HEK293 (cell line): ENCODE measurements around the gene TMEM161B.
"Not testable (repeated sequence)": the region's sequence is repeated elsewhere in the genome, so short reads cannot be mapped to it uniquely, and the experiment has no call there.

Source experiments
- CTCF ChIA-PET: fragments of 350-600 bp; formaldehyde crosslinking; extraction: SDS; loops from one replicate; lab custom pipeline; 2021; ENCODE audit warnings: antibody characterized with exemption; lab: Yijun Ruan, JAX
- POLR2A ChIA-PET: fragments of 300-600 bp; formaldehyde crosslinking; extraction: SDS; loops from one replicate; lab custom pipeline; 2020; ENCODE audit warnings: antibody characterized with exemption, inconsistent platforms; lab: Yijun Ruan, JAX
- H3K27ac ChIP-seq: fragments of 200-500 bp; sonication (Bioruptor generic); 2 replicates; pipeline ENCODE4 v1.5.1; 2014; ENCODE audit warnings: low read depth, low read length, control low read depth, inconsistent platforms; ENCODE audit errors: extremely low read depth
- H3K36me3 ChIP-seq, 2 experiments: fragments of 200-500 bp in 1 of 2; sonication (Bioruptor generic) in 1 of 2; 1 replicate in 1 of 2; 2 replicates in 1 of 2; pipeline ENCODE4 v1.5.1; 2014 to 2017; ENCODE audit warnings: inconsistent platforms in 2 of 2, low read length in 2 of 2; ENCODE audit not compliant: control insufficient read depth in 2 of 2, insufficient read depth in 1 of 2
- H3K4me1 ChIP-seq: fragments of 200-500 bp; sonication (Bioruptor generic); 2 replicates; pipeline ENCODE4 v1.5.1; 2014; ENCODE audit warnings: mild to moderate bottlenecking, low read length, inconsistent platforms; ENCODE audit not compliant: control insufficient read depth, insufficient read depth
- H3K4me3 ChIP-seq: 2 replicates; pipeline ENCODE4 v1.5.1; 2011; ENCODE audit warnings: low read depth, mild to moderate bottlenecking, control low read depth, low read length, moderate library complexity
- H3K9me3 ChIP-seq: fragments of 200-500 bp; sonication (Bioruptor generic); 2 replicates; pipeline ENCODE4 v1.5.1; 2014; ENCODE audit warnings: low read depth, low read length, inconsistent platforms; ENCODE audit not compliant: control insufficient read depth, insufficient read depth
- GLI2 ChIP-seq: fragments of 450-650 bp; formaldehyde crosslinking; IDR thresholded peaks from 2 replicates; pipeline ENCODE4; 2017; ENCODE audit warnings: missing biosample characterization, missing genetic modification characterization, low read depth, borderline replicate concordance
- GLIS1 ChIP-seq: fragments of 450-650 bp; formaldehyde crosslinking; IDR thresholded peaks from 2 replicates; pipeline ENCODE4 v1.5.1; 2016; ENCODE audit warnings: missing biosample characterization, missing genetic modification characterization
- HOXD13 ChIP-seq: sonication (generic); formaldehyde crosslinking; IDR thresholded peaks from 2 replicates; pipeline ENCODE4 v1.8.0; 2022; ENCODE audit warnings: missing genetic modification reagents, borderline replicate concordance
- IKZF3 ChIP-seq: fragments of 450-650 bp; IDR thresholded peaks from 2 replicates; pipeline ENCODE4 v1.5.0; 2018; ENCODE audit warnings: missing biosample characterization, mild to moderate bottlenecking, missing genetic modification characterization, moderate library complexity
- KLF1 ChIP-seq: fragments of 450-650 bp; formaldehyde crosslinking; IDR thresholded peaks from 2 replicates; pipeline ENCODE4 v1.5.1; 2016; ENCODE audit warnings: missing biosample characterization, missing genetic modification characterization
- KLF8 ChIP-seq: fragments of 450-650 bp; formaldehyde crosslinking; IDR thresholded peaks from 2 replicates; pipeline ENCODE4 v1.5.1; 2016; ENCODE audit warnings: missing biosample characterization, missing genetic modification characterization
- SCRT1 ChIP-seq: fragments of 450-650 bp; formaldehyde crosslinking; IDR thresholded peaks from 2 replicates; pipeline ENCODE4 v1.5.1; 2016; ENCODE audit warnings: missing biosample characterization, missing genetic modification characterization, borderline replicate concordance
- WT1 ChIP-seq: fragments of 450-650 bp; formaldehyde crosslinking; IDR thresholded peaks from 2 replicates; pipeline ENCODE4 v1.5.1; 2016; ENCODE audit warnings: missing biosample characterization, missing genetic modification characterization
- ZBTB7A ChIP-seq: fragments of 450-650 bp; formaldehyde crosslinking; IDR thresholded peaks from 2 replicates; pipeline ENCODE4 v1.5.1; 2016; ENCODE audit warnings: low read depth, missing biosample characterization, missing genetic modification characterization
- ZBTB8A ChIP-seq: fragments of 450-650 bp; formaldehyde crosslinking; IDR thresholded peaks from 2 replicates; pipeline ENCODE4 v1.5.1; 2016; ENCODE audit warnings: missing biosample characterization, missing genetic modification characterization
- ZEB2 ChIP-seq: fragments of 450-650 bp; formaldehyde crosslinking; IDR thresholded peaks from 2 replicates; pipeline ENCODE4 v1.5.1; 2016; ENCODE audit warnings: missing biosample characterization, missing genetic modification characterization
- ZFP41 ChIP-seq: fragments of 450-650 bp; formaldehyde crosslinking; IDR thresholded peaks from 2 replicates; pipeline ENCODE4 v1.5.1; 2016; ENCODE audit warnings: missing biosample characterization, missing genetic modification characterization, borderline replicate concordance
- ZIC2 ChIP-seq: fragments of 450-650 bp; formaldehyde crosslinking; IDR thresholded peaks from 2 replicates; pipeline ENCODE4 v1.5.1; 2016; ENCODE audit warnings: missing biosample characterization, missing genetic modification characterization
- ZNF19 ChIP-seq: fragments of 450-650 bp; formaldehyde crosslinking; IDR thresholded peaks from 2 replicates; pipeline ENCODE4; 2016; ENCODE audit warnings: missing biosample characterization, missing genetic modification characterization, low read depth
- ZNF24 ChIP-seq: fragments of 450-650 bp; formaldehyde crosslinking; IDR thresholded peaks from 2 replicates; pipeline ENCODE4 v1.5.1; 2016; ENCODE audit warnings: missing biosample characterization, missing genetic modification characterization
- ZNF366 ChIP-seq: fragments of 450-650 bp; formaldehyde crosslinking; conservative IDR thresholded peaks from 2 replicates; pipeline ENCODE4 v1.5.1; 2016; ENCODE audit warnings: missing biosample characterization, missing genetic modification characterization
- ZNF596 ChIP-seq: fragments of 450-650 bp; IDR thresholded peaks from 2 replicates; pipeline ENCODE4 v1.5.0; 2018; ENCODE audit warnings: missing biosample characterization, mild to moderate bottlenecking, missing genetic modification characterization, moderate library complexity
- ZNF610 ChIP-seq: fragments of 450-650 bp; formaldehyde crosslinking; IDR thresholded peaks from 2 replicates; pipeline ENCODE4 v1.5.1; 2016; ENCODE audit warnings: missing biosample characterization, missing genetic modification characterization, borderline replicate concordance
- ZNF664 ChIP-seq: fragments of 450-650 bp; formaldehyde crosslinking; IDR thresholded peaks from 2 replicates; pipeline ENCODE4 v1.5.1; 2016; ENCODE audit warnings: missing biosample characterization, missing genetic modification characterization
- ZNF843 ChIP-seq: fragments of 450-650 bp; formaldehyde crosslinking; IDR thresholded peaks from 2 replicates; pipeline ENCODE4 v1.5.1; 2016; ENCODE audit warnings: missing biosample characterization, missing genetic modification characterization
- ZXDB ChIP-seq: fragments of 450-650 bp; formaldehyde crosslinking; IDR thresholded peaks from 2 replicates; pipeline ENCODE4 v1.5.1; 2016; ENCODE audit warnings: missing biosample characterization, missing genetic modification characterization
- TF ChIP-seq, protein P1 (sequence below): fragments of 450-650 bp; formaldehyde crosslinking; IDR thresholded peaks from 2 replicates; pipeline ENCODE4 v1.5.1; 2016; ENCODE audit warnings: missing biosample characterization, missing genetic modification characterization
- TF ChIP-seq, protein P2 (sequence below): fragments of 450-650 bp; formaldehyde crosslinking; IDR thresholded peaks from 2 replicates; pipeline ENCODE4 v1.5.1; 2016; ENCODE audit warnings: missing biosample characterization, missing genetic modification characterization
- TF ChIP-seq, protein P3 (sequence below): fragments of 450-650 bp; formaldehyde crosslinking; IDR thresholded peaks from 2 replicates; pipeline ENCODE4 v1.5.1; 2017; ENCODE audit warnings: missing biosample characterization, missing genetic modification characterization
- TF ChIP-seq, protein P4 (sequence below): fragments of 450-650 bp; formaldehyde crosslinking; IDR thresholded peaks from 2 replicates; pipeline ENCODE4 v1.5.1; 2017; ENCODE audit warnings: missing biosample characterization, missing genetic modification characterization
- TF ChIP-seq, protein P5 (sequence below): fragments of 450-650 bp; formaldehyde crosslinking; IDR thresholded peaks from 2 replicates; pipeline ENCODE4 v1.5.1; 2016; ENCODE audit warnings: missing biosample characterization, missing genetic modification characterization

Gene TMEM161B

DNA sequence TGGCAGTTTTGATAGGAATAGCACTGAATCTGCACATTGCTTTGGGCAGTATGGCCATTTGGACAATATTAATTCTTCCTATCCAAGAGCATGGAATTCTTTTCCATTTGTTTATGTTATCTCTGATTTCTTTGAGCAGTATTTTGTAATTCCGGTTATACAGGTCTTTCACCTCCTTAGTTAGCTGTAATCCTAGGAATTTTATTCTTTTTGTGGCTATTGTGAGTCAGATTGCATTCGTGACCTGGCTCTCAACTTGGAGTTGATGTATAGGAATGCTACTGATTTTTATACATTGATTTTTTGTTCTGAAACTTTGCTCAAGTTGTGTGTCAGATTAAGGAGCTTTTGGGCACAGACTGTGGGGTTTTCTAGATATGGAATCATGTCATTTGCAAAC lies 24.0 kb downstream of the TMEM161B start:
- Histone ChIP-seq H3K4me1 (peaks cover 19% of the 10 kb centered on the region), H3K9me3 (no peaks in the 10 kb centered on the region), H3K36me3 (peaks cover 0 to 4% of the 10 kb centered on the region in 2 experiments; a peak in 1 of 3 replicates), H3K27ac (no peak overlapping the region), H3K4me3 (no peak overlapping the region)
- POLR2A ChIA-PET: no interaction called here
- no peak for TF ChIP-seq KLF1 (tag by site-specific recombination)
- TF ChIP-seq ZFP41 (tag by site-specific recombination): no peak
- no peak for TF ChIP-seq ZBTB8A
- CTCF ChIA-PET: interaction anchor here (1.8 kb wide), 1 partner anchor 13 kb away, joined by 3 read pairs; no protein-coding TSS in a partner anchor

DNA sequence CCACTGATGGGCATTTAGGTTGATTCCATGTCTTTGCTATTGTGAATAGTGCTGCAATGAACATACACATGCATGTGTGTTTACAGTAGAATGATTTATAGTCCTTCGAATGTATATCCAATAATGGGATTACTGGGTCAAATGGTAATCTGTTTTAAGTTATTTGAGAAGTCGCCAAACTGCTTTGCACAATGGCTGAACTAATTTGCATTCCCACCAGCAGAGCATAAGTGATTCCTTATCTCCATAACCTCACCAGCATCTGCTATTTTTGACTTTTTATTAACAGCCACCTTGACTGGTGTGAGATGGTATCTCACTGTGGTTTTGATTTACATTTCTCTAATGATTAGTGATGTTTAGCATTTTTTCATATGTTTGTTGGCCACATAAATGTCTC lies 25.2 kb downstream of the TMEM161B start:
- H3K36me3 ChIP-seq, POLR2A ChIA-PET, H3K9me3 ChIP-seq, H3K27ac ChIP-seq, H3K4me3 ChIP-seq: not testable (repeated sequence)
- CTCF ChIA-PET: interaction anchor here (1.4 kb wide), 1 partner anchor 447 kb away, joined by 3 read pairs; no protein-coding TSS in a partner anchor
- H3K4me1 ChIP-seq: peaks cover 24% of the 10 kb centered on the region
- TF ChIP-seq KLF8 (tag by site-specific recombination) (peak; percentile 44; the same call in 1 of the 2 replicates), ZNF366 (tag by site-specific recombination) (peak; percentile 66), ZNF24 (tag by site-specific recombination) (0 out of 2 replicates have a peak, but pooled peaks have one; percentile 43), HOXD13 (CRISPR knock-in tag) (peak; percentile 67; the same call in 1 of the 2 replicates), GLIS1 (peak; percentile 100), GLI2 (tag by site-specific recombination) (peak; percentile 86), SCRT1 (0 out of 2 replicates have a peak, but pooled peaks have one; percentile 25), ZNF664 (peak; percentile 50; the same call in 1 of the 2 replicates), ZNF610 (tag by site-specific recombination) (peak; percentile 38; the same call in 1 of the 2 replicates), ZEB2 (tag by site-specific recombination) (0 out of 2 replicates have a peak, but pooled peaks have one; percentile 31), ZIC2 (tag by site-specific recombination) (peak; percentile 75), ZNF19 (0 out of 2 replicates have a peak, but pooled peaks have one; percentile 56), ZBTB7A (tag by site-specific recombination) (peak; percentile 49; the same call in 1 of the 2 replicates), IKZF3 (tag by site-specific recombination) (peak; percentile 68), ZBTB8A (peak; percentile 65), WT1 (tag by site-specific recombination) (0 out of 2 replicates have a peak, but pooled peaks have one; percentile 13), ZNF596 (tag by site-specific recombination) (peak; percentile 67), ZXDB (tag by site-specific recombination) (peak; percentile 80), ZNF843 (tag by site-specific recombination) (peak; percentile 99)
- TF ChIP-seq, protein P1, sequence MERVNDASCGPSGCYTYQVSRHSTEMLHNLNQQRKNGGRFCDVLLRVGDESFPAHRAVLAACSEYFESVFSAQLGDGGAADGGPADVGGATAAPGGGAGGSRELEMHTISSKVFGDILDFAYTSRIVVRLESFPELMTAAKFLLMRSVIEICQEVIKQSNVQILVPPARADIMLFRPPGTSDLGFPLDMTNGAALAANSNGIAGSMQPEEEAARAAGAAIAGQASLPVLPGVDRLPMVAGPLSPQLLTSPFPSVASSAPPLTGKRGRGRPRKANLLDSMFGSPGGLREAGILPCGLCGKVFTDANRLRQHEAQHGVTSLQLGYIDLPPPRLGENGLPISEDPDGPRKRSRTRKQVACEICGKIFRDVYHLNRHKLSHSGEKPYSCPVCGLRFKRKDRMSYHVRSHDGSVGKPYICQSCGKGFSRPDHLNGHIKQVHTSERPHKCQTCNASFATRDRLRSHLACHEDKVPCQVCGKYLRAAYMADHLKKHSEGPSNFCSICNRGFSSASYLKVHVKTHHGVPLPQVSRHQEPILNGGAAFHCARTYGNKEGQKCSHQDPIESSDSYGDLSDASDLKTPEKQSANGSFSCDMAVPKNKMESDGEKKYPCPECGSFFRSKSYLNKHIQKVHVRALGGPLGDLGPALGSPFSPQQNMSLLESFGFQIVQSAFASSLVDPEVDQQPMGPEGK (tag by site-specific recombination): peak; percentile 13; the same call in 1 of the 2 replicates
- TF ChIP-seq, protein P2, sequence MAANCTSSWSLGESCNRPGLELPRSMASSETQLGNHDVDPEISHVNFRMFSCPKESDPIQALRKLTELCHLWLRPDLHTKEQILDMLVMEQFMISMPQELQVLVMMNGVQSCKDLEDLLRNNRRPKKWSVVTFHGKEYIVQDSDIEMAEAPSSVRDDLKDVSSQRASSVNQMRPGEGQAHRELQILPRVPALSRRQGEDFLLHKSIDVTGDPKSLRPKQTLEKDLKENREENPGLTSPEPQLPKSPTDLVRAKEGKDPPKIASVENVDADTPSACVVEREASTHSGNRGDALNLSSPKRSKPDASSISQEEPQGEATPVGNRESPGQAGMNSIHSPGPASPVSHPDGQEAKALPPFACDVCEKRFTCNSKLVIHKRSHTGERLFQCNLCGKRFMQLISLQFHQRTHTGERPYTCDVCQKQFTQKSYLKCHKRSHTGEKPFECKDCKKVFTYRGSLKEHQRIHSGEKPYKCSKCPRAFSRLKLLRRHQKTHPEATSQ (tag by site-specific recombination): 0 out of 2 replicates have a peak, but pooled peaks have one; percentile 37
- TF ChIP-seq, protein P3, sequence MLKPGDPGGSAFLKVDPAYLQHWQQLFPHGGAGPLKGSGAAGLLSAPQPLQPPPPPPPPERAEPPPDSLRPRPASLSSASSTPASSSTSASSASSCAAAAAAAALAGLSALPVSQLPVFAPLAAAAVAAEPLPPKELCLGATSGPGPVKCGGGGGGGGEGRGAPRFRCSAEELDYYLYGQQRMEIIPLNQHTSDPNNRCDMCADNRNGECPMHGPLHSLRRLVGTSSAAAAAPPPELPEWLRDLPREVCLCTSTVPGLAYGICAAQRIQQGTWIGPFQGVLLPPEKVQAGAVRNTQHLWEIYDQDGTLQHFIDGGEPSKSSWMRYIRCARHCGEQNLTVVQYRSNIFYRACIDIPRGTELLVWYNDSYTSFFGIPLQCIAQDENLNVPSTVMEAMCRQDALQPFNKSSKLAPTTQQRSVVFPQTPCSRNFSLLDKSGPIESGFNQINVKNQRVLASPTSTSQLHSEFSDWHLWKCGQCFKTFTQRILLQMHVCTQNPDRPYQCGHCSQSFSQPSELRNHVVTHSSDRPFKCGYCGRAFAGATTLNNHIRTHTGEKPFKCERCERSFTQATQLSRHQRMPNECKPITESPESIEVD (tag by site-specific recombination): peak; percentile 95
- TF ChIP-seq, protein P4, sequence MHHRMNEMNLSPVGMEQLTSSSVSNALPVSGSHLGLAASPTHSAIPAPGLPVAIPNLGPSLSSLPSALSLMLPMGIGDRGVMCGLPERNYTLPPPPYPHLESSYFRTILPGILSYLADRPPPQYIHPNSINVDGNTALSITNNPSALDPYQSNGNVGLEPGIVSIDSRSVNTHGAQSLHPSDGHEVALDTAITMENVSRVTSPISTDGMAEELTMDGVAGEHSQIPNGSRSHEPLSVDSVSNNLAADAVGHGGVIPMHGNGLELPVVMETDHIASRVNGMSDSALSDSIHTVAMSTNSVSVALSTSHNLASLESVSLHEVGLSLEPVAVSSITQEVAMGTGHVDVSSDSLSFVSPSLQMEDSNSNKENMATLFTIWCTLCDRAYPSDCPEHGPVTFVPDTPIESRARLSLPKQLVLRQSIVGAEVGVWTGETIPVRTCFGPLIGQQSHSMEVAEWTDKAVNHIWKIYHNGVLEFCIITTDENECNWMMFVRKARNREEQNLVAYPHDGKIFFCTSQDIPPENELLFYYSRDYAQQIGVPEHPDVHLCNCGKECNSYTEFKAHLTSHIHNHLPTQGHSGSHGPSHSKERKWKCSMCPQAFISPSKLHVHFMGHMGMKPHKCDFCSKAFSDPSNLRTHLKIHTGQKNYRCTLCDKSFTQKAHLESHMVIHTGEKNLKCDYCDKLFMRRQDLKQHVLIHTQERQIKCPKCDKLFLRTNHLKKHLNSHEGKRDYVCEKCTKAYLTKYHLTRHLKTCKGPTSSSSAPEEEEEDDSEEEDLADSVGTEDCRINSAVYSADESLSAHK: peak; percentile 70
- TF ChIP-seq, protein P5, sequence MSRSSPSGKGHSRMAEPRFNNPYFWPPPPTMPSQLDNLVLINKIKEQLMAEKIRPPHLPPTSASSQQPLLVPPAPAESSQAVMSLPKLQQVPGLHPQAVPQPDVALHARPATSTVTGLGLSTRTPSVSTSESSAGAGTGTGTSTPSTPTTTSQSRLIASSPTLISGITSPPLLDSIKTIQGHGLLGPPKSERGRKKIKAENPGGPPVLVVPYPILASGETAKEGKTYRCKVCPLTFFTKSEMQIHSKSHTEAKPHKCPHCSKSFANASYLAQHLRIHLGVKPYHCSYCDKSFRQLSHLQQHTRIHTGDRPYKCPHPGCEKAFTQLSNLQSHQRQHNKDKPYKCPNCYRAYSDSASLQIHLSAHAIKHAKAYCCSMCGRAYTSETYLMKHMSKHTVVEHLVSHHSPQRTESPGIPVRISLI: peak; percentile 92
